ENCODE data around the gene GNA14.

The GNA14 gene

GRCh38 chr9:77649109-77649812 lies 1.1 kb upstream of the GNA14 start:
- H3K4me1 ChIP-seq (ENCODE audit: control insufficient read depth, insufficient read depth, low read length): no peaks in the 10 kb centered on the region
- H3K9me3 ChIP-seq (ENCODE audit: control insufficient read depth, insufficient read depth, low read depth, low read length): no peaks in the 10 kb centered on the region
- ChIA-PET POLR2A (no interaction called here), CTCF (interaction anchor here (0.5 to 0.9 kb wide), 5 partner anchors 12 to 472 kb away, joined by 3 to 4 read pairs (median 3); no protein-coding TSS in a partner anchor)
- no peak overlapping the region for H3K27ac ChIP-seq (ENCODE audit: extremely low read depth, low read depth, low read length)
- no peaks in the 10 kb centered on the region for H3K36me3 ChIP-seq (ENCODE audit: control insufficient read depth in 2 of 2, insufficient read depth in 1 of 2, low read length in 2 of 2)
- no peak for TF ChIP-seq ZNF670 (tag by site-specific recombination; IDR thresholded peaks at IDR 0.05; ENCODE audit: low read depth)
- no peak for TF ChIP-seq ZNF248 (tag by site-specific recombination; IDR thresholded peaks at IDR 0.05)
- no peak for TF ChIP-seq ZNF211 (tag by site-specific recombination; IDR thresholded peaks at IDR 0.05; ENCODE audit: low read depth)
- TF ChIP-seq ZNF18 (tag by site-specific recombination; IDR thresholded peaks at IDR 0.05): no peak
- no peak for TF ChIP-seq ZNF362 (tag by site-specific recombination; IDR thresholded peaks at IDR 0.05)
- no peak for TF ChIP-seq ZNF777 (tag by site-specific recombination; IDR thresholded peaks at IDR 0.05; ENCODE audit: borderline replicate concordance)
- TF ChIP-seq ZNF37A (tag by site-specific recombination; IDR thresholded peaks at IDR 0.05): no peak
- no peak overlapping the region for H3K4me3 ChIP-seq (ENCODE audit: low read depth, low read length)

- CTCF ChIA-PET: interaction anchor here (0.7 to 1.3 kb wide), 2 partner anchors 193 to 749 kb away, joined by 3 read pairs; no protein-coding TSS in a partner anchor
- Histone ChIP-seq H3K4me3 (ENCODE audit: low read depth, low read length) (no peak overlapping the region; the same call in 1 of the 2 replicates), H3K36me3 (ENCODE audit: control insufficient read depth in 2 of 2, insufficient read depth in 1 of 2, low read length in 2 of 2) (no peaks in the 10 kb centered on the region), H3K9me3 (ENCODE audit: control insufficient read depth, insufficient read depth, low read depth, low read length) (no peaks in the 10 kb centered on the region), H3K27ac (ENCODE audit: extremely low read depth, low read depth, low read length) (no peak overlapping the region), H3K4me1 (ENCODE audit: control insufficient read depth, insufficient read depth, low read length) (no peaks in the 10 kb centered on the region)
- no peak for TF ChIP-seq SP2 (tag by site-specific recombination; IDR thresholded peaks at IDR 0.05)
- TF ChIP-seq ZNF211 (tag by site-specific recombination; IDR thresholded peaks at IDR 0.05; ENCODE audit: low read depth): no peak
- TF ChIP-seq ZNF580 (tag by site-specific recombination; IDR thresholded peaks at IDR 0.05): no peak
- TF ChIP-seq ZNF654 (tag by site-specific recombination; IDR thresholded peaks at IDR 0.05; ENCODE audit: low read depth): no peak
- no peak for TF ChIP-seq KLF10 (tag by site-specific recombination; IDR thresholded peaks at IDR 0.05)
- POLR2A ChIA-PET: no interaction called here
Observed at GRCh38 chr9:77647267-77648233, 572 bp downstream of the GNA14 start.

- Histone ChIP-seq H3K4me1 (ENCODE audit: control insufficient read depth, insufficient read depth, low read length) (no peaks in the 10 kb centered on the region), H3K36me3 (ENCODE audit: control insufficient read depth in 2 of 2, insufficient read depth in 1 of 2, low read length in 2 of 2) (no peaks in the 10 kb centered on the region), H3K4me3 (ENCODE audit: low read depth, low read length) (no peak overlapping the region), H3K27ac (ENCODE audit: extremely low read depth, low read depth, low read length) (no peak overlapping the region), H3K9me3 (ENCODE audit: control insufficient read depth, insufficient read depth, low read depth, low read length) (no peaks in the 10 kb centered on the region)
- ChIA-PET CTCF (no interaction called here), POLR2A (no interaction called here)
- TF ChIP-seq GLIS2 (tag by site-specific recombination; IDR thresholded peaks at IDR 0.05) (no peak), ZNF514 (tag by site-specific recombination; IDR thresholded peaks at IDR 0.05) (no peak), ZSCAN18 (tag by site-specific recombination; IDR thresholded peaks at IDR 0.05) (no peak), ZFP37 (tag by site-specific recombination; IDR thresholded peaks at IDR 0.05) (no peak), GLI4 (tag by site-specific recombination; IDR thresholded peaks at IDR 0.05) (no peak), ZNF645 (tag by site-specific recombination; IDR thresholded peaks at IDR 0.05) (no peak), ZNF707 (tag by site-specific recombination; IDR thresholded peaks at IDR 0.05) (no peak), ZNF701 (tag by site-specific recombination; IDR thresholded peaks at IDR 0.05) (no peak), ZSCAN5A (tag by site-specific recombination; IDR thresholded peaks at IDR 0.05) (no peak), KLF17 (tag by site-specific recombination; IDR thresholded peaks at IDR 0.05) (no peak)
Observed at GRCh38 chr9:77643871-77644270, 4.3 kb downstream of the GNA14 start.
